ENCODE results near the gene CNTN6. TPM values are rescaled to one million over a fixed set of nuclear protein-coding genes. Genes with fewer than 3 reads are reported as not detected.

CNTN6 gene
- total RNA-seq, 1 donor: not detected

DNA sequence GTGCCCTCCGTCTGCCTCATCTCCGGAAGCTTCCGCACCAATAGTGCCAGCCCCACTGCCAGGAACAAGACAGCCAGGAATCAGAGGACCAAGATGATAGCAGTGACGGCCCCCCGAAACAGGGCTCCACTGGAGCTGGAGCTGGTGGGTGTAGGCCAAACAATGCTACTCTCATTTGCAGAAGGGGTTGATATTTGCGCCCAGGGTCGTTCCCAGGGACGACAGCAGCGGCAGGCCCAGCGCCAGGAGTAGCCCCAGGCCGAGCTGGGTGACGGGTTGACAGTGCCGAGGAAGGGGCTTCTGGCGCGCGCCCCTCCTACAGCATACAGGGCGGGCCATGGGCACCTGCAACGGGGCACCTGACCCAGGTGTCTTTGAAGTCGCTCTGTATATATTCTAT is 301.4 kb downstream of the CNTN6 start:
- Histone ChIP-seq H3K79me2 (ENCODE audit: insufficient read depth, low read length) (no peaks in the 10 kb centered on the region), H3K36me3 (ENCODE audit: insufficient read depth, low read length) (no peaks in the 10 kb centered on the region)

DNA sequence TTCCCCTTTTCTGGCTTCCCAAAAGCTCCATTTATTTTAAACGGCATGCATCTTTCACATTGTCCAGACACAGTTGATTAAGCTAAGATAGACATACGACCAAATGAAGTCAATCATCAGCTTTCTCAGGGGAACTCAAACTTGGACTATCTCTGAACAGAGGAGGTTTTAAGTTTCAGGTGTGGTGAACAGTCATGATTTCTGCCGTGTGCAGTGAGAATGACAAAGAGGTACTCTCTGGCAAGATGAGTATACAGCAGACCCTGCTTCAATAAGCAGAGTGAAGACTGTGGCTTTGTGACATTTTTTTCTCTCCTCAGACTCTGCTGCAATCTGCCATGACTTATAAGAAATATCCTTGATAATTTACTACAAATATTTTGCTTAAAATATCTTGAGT is 307.7 kb downstream of the CNTN6 start:
- Histone ChIP-seq H3K27ac (ENCODE audit: low read depth, low read length) (no peak overlapping the region), H3K9me3 (ENCODE audit: low read depth, low read length) (peaks cover 8% of the 10 kb centered on the region), H3K27me3 (ENCODE audit: insufficient read depth, low read length) (no peaks in the 10 kb centered on the region), H4K20me1 (ENCODE audit: insufficient read depth, low read length) (no peaks in the 10 kb centered on the region), H3K4me1 (ENCODE audit: insufficient read depth, low read length) (no peaks in the 10 kb centered on the region), H3K36me3 (ENCODE audit: insufficient read depth, low read length) (no peaks in the 10 kb centered on the region), H3K4me3 (ENCODE audit: insufficient read depth, low read length) (no peak overlapping the region), H3K79me2 (ENCODE audit: insufficient read depth, low read length) (no peaks in the 10 kb centered on the region), H2AFZ (ENCODE audit: low read length) (no peak overlapping the region), H3K4me2 (ENCODE audit: insufficient read depth, low read length) (no peak overlapping the region)
- no peak for TF ChIP-seq CTCF (IDR thresholded peaks at IDR 0.05; ENCODE audit: extremely low read depth, low read depth, low read length)
- DNase-seq (ENCODE audit: insufficient read length, low spot score, missing footprints): no peak

More for the DNA sequence above, 301.4 kb downstream of the CNTN6 start:
- no peak overlapping the region for H2AFZ ChIP-seq (ENCODE audit: low read length)
- no peak for TF ChIP-seq CTCF (IDR thresholded peaks at IDR 0.05; ENCODE audit: extremely low read depth, low read depth, low read length)
- no peaks in the 10 kb centered on the region for H3K4me1 ChIP-seq (ENCODE audit: insufficient read depth, low read length)
- H4K20me1 ChIP-seq (ENCODE audit: insufficient read depth, low read length): no peaks in the 10 kb centered on the region
- H3K9me3 ChIP-seq (ENCODE audit: low read depth, low read length): peaks cover 3% of the 10 kb centered on the region
- H3K4me3 ChIP-seq (ENCODE audit: insufficient read depth, low read length): no peak overlapping the region
- no peak overlapping the region for H3K27ac ChIP-seq (ENCODE audit: low read depth, low read length)
- no peaks in the 10 kb centered on the region for H3K27me3 ChIP-seq (ENCODE audit: insufficient read depth, low read length)
- no peak overlapping the region for H3K4me2 ChIP-seq (ENCODE audit: insufficient read depth, low read length)
- DNase-seq (ENCODE audit: insufficient read length, low spot score, missing footprints): peak; percentile 32

DNA sequence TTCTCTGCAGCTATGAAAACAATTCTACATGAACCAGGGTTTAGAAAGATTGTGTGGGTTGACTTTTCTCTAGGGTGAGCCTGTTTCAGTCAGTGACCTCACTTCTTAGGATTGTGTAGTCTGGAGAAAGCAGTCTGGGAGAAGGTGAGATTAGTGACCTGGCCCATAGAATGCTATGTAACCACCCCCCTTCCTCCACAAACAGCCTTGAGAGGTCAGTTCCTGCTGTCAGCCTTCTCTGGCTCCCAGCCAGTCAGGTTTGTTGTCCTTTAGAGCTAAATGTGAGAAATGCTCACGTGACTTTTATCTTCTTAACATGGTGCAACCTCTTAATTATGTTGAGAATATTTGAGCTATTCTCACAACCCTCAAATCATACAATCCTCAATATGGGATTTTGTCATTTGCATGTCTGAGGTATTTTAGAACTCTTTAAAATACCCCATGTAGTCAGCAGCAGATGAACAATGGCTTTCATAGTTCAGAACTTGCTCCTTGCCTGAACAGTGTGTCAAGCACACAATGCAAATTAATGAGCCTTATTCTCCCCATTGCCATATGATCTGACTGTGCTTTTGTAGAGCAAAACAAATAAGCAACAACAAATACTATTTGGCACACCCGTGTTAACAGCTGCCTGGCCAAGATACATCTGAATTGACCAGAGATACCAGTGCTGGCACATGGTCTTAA is 311.6 kb downstream of the CNTN6 start:
- H3K79me2 ChIP-seq (ENCODE audit: insufficient read depth, low read length): no peaks in the 10 kb centered on the region
- H3K9me3 ChIP-seq (ENCODE audit: low read depth, low read length): peaks cover 6% of the 10 kb centered on the region
- no peaks in the 10 kb centered on the region for H3K4me1 ChIP-seq (ENCODE audit: insufficient read depth, low read length)
- H3K36me3 ChIP-seq (ENCODE audit: insufficient read depth, low read length): no peaks in the 10 kb centered on the region
- no peak overlapping the region for H3K4me2 ChIP-seq (ENCODE audit: insufficient read depth, low read length)
- TF ChIP-seq CTCF (IDR thresholded peaks at IDR 0.05; ENCODE audit: extremely low read depth, low read depth, low read length): no peak
- H3K27ac ChIP-seq (ENCODE audit: low read depth, low read length): no peak overlapping the region
- H4K20me1 ChIP-seq (ENCODE audit: insufficient read depth, low read length): no peaks in the 10 kb centered on the region
- H3K27me3 ChIP-seq (ENCODE audit: insufficient read depth, low read length): no peaks in the 10 kb centered on the region
- no peak overlapping the region for H2AFZ ChIP-seq (ENCODE audit: low read length)
- no peak for DNase-seq (ENCODE audit: insufficient read length, low spot score, missing footprints)
- H3K4me3 ChIP-seq (ENCODE audit: insufficient read depth, low read length): no peak overlapping the region

DNA sequence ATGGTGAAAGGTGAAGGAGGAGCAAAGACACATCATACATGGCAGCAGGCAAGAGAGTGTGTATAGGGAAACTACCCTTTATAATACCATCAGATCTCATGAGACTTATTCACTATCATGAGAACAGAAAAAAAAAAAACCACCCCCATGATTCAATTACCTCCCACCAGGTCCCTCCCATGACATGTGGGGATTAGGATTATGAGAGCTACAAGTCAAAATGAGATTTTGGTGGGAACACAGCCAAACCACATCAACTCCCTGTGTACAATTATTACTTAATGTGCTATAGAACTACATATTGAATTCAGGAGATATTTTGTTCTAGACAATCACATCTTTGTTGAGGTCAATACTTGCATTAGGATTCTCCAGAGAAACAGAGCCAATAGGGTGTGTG is 313.4 kb downstream of the CNTN6 start:
- DNase-seq (ENCODE audit: insufficient read length, low spot score, missing footprints): no peak

More for the DNA sequence above, 313.4 kb downstream of the CNTN6 start:
- no peak overlapping the region for H3K27ac ChIP-seq (ENCODE audit: low read depth, low read length)
- no peak overlapping the region for H3K4me2 ChIP-seq (ENCODE audit: insufficient read depth, low read length)
- H4K20me1 ChIP-seq (ENCODE audit: insufficient read depth, low read length): no peaks in the 10 kb centered on the region
- no peak overlapping the region for H3K4me3 ChIP-seq (ENCODE audit: insufficient read depth, low read length)
- H3K27me3 ChIP-seq (ENCODE audit: insufficient read depth, low read length): no peaks in the 10 kb centered on the region
- H3K9me3 ChIP-seq (ENCODE audit: low read depth, low read length): peaks cover 4% of the 10 kb centered on the region
- no peaks in the 10 kb centered on the region for H3K79me2 ChIP-seq (ENCODE audit: insufficient read depth, low read length)
- H2AFZ ChIP-seq (ENCODE audit: low read length): no peak overlapping the region
- no peak for TF ChIP-seq CTCF (IDR thresholded peaks at IDR 0.05; ENCODE audit: extremely low read depth, low read depth, low read length)
- no peaks in the 10 kb centered on the region for H3K4me1 ChIP-seq (ENCODE audit: insufficient read depth, low read length)
- no peaks in the 10 kb centered on the region for H3K36me3 ChIP-seq (ENCODE audit: insufficient read depth, low read length)

Measured in osteoblast (primary cell).